A549 (cell line): ENCODE data around the gene CTCF. TPM values are rescaled to one million over a fixed set of nuclear protein-coding genes. Genes with fewer than 3 reads are reported as not detected.

ENCODE experiments used
- ATAC-seq, 2 experiments: fragments of 200-7000 bp in 1 of 2; fragments of >200 bp in 1 of 2; cut with Nextera tagmentation in 1 of 2; cut with Tn5 transposase in 1 of 2; 3 replicates each; pipeline versions ENCODE4 v1.8.0 to v1.9.1; 2018 to 2020; ENCODE audit warnings: mild to moderate bottlenecking in 1 of 2, moderate library complexity in 1 of 2
- CTCF ChIA-PET: fragments of 300-600 bp; sonication (Branson Sonifier 250); formaldehyde crosslinking; extraction: SDS; loops from one replicate; lab custom pipeline; 2021; ENCODE audit warnings: antibody characterized with exemption, inconsistent platforms; lab: Yijun Ruan, JAX
- POLR2A ChIA-PET: fragments of 350-600 bp; formaldehyde crosslinking; extraction: SDS; loops from one replicate; lab custom pipeline; 2021; ENCODE audit warnings: antibody characterized with exemption, inconsistent platforms; lab: Yijun Ruan, JAX
- DNase-seq, 2 experiments: peaks; one replicate each; pipeline versions ENCODE4 v3.0.0 to v3.0.0-alpha.2; 2011 to 2016; ENCODE audit warnings: low read depth in 1 of 2, low spot score in 1 of 2
- FAIRE-seq: peaks from 2 replicates; lab custom pipeline; 2011; peaks lifted over from hg19 to GRCh38; lab: Jason Lieb, UNC
- H3K27ac ChIP-seq, 2 experiments: fragments of >200 bp; sonication (Bioruptor Twin); formaldehyde crosslinking; 3 replicates each; pipeline ENCODE4 v1.5.1; 2016 to 2017
- H3K4me1 ChIP-seq: fragments of >200 bp; sonication (Bioruptor Twin); formaldehyde crosslinking; 3 replicates; pipeline ENCODE4 v1.6.1; 2016
- H3K4me2 ChIP-seq: fragments of >200 bp; sonication (Bioruptor Twin); formaldehyde crosslinking; 3 replicates; pipeline ENCODE4 v1.6.1; 2016
- H3K4me3 ChIP-seq: fragments of >200 bp; sonication (Bioruptor Twin); formaldehyde crosslinking; 3 replicates; pipeline ENCODE4 v1.5.1; 2016
- H3K9me3 ChIP-seq: fragments of >200 bp; sonication (Bioruptor Twin); formaldehyde crosslinking; 3 replicates; pipeline ENCODE4 v1.6.1; 2016
- CBX2 ChIP-seq: fragments of 200-600 bp; sonication (generic); IDR thresholded peaks from 2 replicates; pipeline ENCODE4 v1.6.1; 2016; ENCODE audit warnings: low read depth, mild to moderate bottlenecking, borderline replicate concordance
- CBX8 ChIP-seq: fragments of 200-600 bp; sonication (generic); IDR thresholded peaks from 2 replicates; pipeline ENCODE4 v1.6.1; 2016
- EHF ChIP-seq: fragments of 250-450 bp; sonication (Bioruptor Pico); IDR thresholded peaks from 2 replicates; pipeline ENCODE4 v1.5.0; 2020; ENCODE audit warnings: mild to moderate bottlenecking
- EHMT2 ChIP-seq: fragments of 200-600 bp; sonication (generic); IDR thresholded peaks from 2 replicates; pipeline ENCODE4 v1.6.1; 2016; ENCODE audit warnings: antibody characterized with exemption, low read depth, mild to moderate bottlenecking, moderate library complexity
- ESRRA ChIP-seq: fragments of 150-350 bp; IDR thresholded peaks from 2 replicates; pipeline ENCODE4 v1.6.1; 2014; ENCODE audit warnings: mild to moderate bottlenecking, low read length, borderline replicate concordance
- FOSL2 ChIP-seq, 2 experiments: fragments of 450-650 bp in 1 of 2; fragments of >200 bp in 1 of 2; sonication (Bioruptor Twin) in 1 of 2; formaldehyde crosslinking; IDR thresholded peaks; 2 replicates each; pipeline versions ENCODE4 v1.5.0 to v1.6.1; 2016 to 2020; ENCODE audit warnings: mild to moderate bottlenecking in 1 of 2, moderate library complexity in 1 of 2
- FOXS1 ChIP-seq: fragments of 250-450 bp; sonication (Bioruptor Pico); IDR thresholded peaks from 2 replicates; pipeline ENCODE4 v1.5.0; 2020; ENCODE audit warnings: mild to moderate bottlenecking, moderate library complexity
- NFE2L2 ChIP-seq: fragments of 150-350 bp; conservative IDR thresholded peaks from 2 replicates; pipeline ENCODE4 v1.6.1; 2014; ENCODE audit warnings: low read length
- NPAS2 ChIP-seq: fragments of 250-450 bp; sonication (Bioruptor Pico); IDR thresholded peaks from 2 replicates; pipeline ENCODE4 v1.8.0; 2022; ENCODE audit warnings: mild to moderate bottlenecking, moderate library complexity, borderline replicate concordance
- POLR2A ChIP-seq: IDR thresholded peaks from 2 replicates; pipeline ENCODE4 v1.6.1; 2012; ENCODE audit warnings: mild to moderate bottlenecking, low read length
- RAD21 ChIP-seq, 2 experiments: fragments of >200 bp in 1 of 2; sonication (Bioruptor Twin) in 1 of 2; formaldehyde crosslinking in 1 of 2; IDR thresholded peaks in 1 of 2; conservative IDR thresholded peaks in 1 of 2; 2 replicates in 1 of 2; 3 replicates in 1 of 2; pipeline ENCODE4 v1.6.1; 2012 to 2018; ENCODE audit warnings: inconsistent platforms in 1 of 2
- RFX5 ChIP-seq: fragments of 450-650 bp; IDR thresholded peaks from 2 replicates; pipeline ENCODE4 v1.7.1; 2014; ENCODE audit warnings: antibody characterized with exemption, mild to moderate bottlenecking, moderate library complexity
- ZNF302 ChIP-seq: fragments of 250-450 bp; sonication (Bioruptor Pico); IDR thresholded peaks from 2 replicates; pipeline ENCODE4 v1.9.0; 2021; ENCODE audit warnings: inconsistent platforms, mild to moderate bottlenecking, moderate library complexity
- WGBS: methylation state at CpG from one replicate; pipeline ENCODE4 v1.1.6; 2017; ENCODE audit errors: missing lambda C conversion rate; 5-methylcytosine and 5-hydroxymethylcytosine counted together
- polyA plus RNA-seq, 4 experiments: library from polyadenylated mRNA; depleted of rRNA in 3 of 4; stranded (reverse); fragments of >200 nt; fragmentation: RNase III in 1 of 4; extraction: RNeasy Plus Mini Kit Qiagen cat#74134 plus additional on column Dnase treatment in 1 of 4; gene quantifications; 2 replicates in 3 of 4; 3 replicates in 1 of 4; pipeline ENCODE4 v1.2.3, GENCODE V29; 2011 to 2017
- TF ChIP-seq, protein P1 (sequence below): fragments of >200 bp; sonication (Bioruptor Twin); formaldehyde crosslinking; IDR thresholded peaks from 3 replicates; pipeline ENCODE4 v1.6.1; 2016
- TF ChIP-seq, protein P2 (sequence below): fragments of 250-450 bp; sonication (Bioruptor Pico); IDR thresholded peaks from 2 replicates; pipeline ENCODE4 v1.5.0; 2021; ENCODE audit warnings: mild to moderate bottlenecking, moderate library complexity, borderline replicate concordance
- TF ChIP-seq, protein P3 (sequence below): IDR thresholded peaks from 2 replicates; pipeline ENCODE4 v1.6.1; 2012
- TF ChIP-seq, protein P4 (sequence below): fragments of 200-600 bp; sonication (generic); IDR thresholded peaks from 2 replicates; pipeline ENCODE4 v1.6.1; 2016; ENCODE audit warnings: antibody characterized with exemption, mild to moderate bottlenecking, moderate library complexity

Gene CTCF
- polyA plus RNA-seq, 2 of the 4 experiments (the other 2 are of a cell fraction), result 42.5 to 58.4 TPM

DNA sequence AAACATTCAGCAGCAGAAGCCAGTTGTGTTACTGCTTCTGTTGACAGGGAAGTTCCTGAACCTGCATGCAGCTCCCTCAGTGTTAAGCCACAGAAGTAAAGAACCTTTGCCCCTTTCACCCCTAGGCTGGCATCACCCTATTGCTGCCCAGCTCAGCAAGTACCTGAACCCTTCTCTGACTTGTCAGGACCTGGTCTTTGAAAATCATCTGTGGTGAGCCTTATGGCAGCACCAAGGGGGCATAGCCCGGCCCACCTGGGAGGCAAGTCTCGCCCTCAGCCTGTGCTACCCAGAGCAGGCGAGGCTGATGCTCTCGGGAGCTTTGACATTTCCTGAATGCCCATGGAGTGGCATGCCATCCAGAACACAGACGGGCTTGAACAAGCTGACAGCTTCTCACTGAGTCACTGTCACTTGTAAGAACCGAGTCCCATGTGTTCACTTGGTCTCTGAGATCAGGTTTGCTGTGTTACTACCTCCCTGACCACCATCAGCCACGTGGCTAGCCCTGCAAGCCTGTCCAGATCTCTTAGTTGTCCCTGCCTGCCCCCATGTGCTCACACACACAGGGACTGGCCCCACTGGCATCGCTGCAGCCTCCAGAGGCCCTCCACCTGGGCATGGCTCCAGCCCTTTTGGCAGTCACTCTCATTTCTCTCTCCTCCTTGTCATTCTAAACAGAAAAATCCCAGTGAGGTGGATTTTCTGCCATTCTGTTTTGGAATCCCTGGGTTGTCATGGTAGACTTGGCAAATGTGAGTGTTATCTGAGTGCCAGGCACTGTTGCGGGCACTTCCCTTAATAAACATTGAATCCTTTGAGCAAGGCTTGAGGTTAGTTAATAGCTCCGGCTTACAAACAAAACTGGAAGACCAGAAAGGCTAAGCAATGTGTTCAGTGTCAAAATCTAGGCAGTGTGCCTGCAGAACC, 79.7 kb downstream of the CTCF start:
- DNase-seq (no peak), FAIRE-seq (no peak), ATAC-seq (peak; percentile 20 to 22; a peak in 2 of 6 replicates)
- ChIA-PET POLR2A (interaction anchor here (0.5 kb wide), 1 partner anchor 87 kb away, joined by 3 read pairs; no protein-coding TSS in a partner anchor), CTCF (interaction anchor here (0.6 to 17.9 kb wide), 11 partner anchors 9 to 560 kb away, joined by 3 to 205 read pairs (median 4); partner anchors contain the start of gene CTCF)
- H3K4me3 ChIP-seq, result no peak overlapping the region
- WGBS, result 54% methylated on average over 10 of the region's 10 CpGs
- no peak overlapping the region for H3K4me2 ChIP-seq
- H3K9me3 ChIP-seq, result no peaks in the 10 kb centered on the region
- TF ChIP-seq FOSL2 (IDR thresholded peaks at IDR 0.05) (no peak), FOSL2 (CRISPR knock-in tag; IDR thresholded peaks at IDR 0.05) (no peak), NFE2L2 (no peak), POLR2A (no peak), FOXS1 (no peak), EHF (CRISPR knock-in tag) (no peak), RAD21 (conservative IDR thresholded peaks at IDR 0.05 in 1 of 2, IDR thresholded peaks at IDR 0.05 in 1 of 2) (no peak), RFX5 (no peak), CBX8 (no peak)
- TF ChIP-seq, protein P1, sequence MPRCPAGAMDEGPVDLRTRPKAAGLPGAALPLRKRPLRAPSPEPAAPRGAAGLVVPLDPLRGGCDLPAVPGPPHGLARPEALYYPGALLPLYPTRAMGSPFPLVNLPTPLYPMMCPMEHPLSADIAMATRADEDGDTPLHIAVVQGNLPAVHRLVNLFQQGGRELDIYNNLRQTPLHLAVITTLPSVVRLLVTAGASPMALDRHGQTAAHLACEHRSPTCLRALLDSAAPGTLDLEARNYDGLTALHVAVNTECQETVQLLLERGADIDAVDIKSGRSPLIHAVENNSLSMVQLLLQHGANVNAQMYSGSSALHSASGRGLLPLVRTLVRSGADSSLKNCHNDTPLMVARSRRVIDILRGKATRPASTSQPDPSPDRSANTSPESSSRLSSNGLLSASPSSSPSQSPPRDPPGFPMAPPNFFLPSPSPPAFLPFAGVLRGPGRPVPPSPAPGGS, result no peak
- TF ChIP-seq, protein P2, sequence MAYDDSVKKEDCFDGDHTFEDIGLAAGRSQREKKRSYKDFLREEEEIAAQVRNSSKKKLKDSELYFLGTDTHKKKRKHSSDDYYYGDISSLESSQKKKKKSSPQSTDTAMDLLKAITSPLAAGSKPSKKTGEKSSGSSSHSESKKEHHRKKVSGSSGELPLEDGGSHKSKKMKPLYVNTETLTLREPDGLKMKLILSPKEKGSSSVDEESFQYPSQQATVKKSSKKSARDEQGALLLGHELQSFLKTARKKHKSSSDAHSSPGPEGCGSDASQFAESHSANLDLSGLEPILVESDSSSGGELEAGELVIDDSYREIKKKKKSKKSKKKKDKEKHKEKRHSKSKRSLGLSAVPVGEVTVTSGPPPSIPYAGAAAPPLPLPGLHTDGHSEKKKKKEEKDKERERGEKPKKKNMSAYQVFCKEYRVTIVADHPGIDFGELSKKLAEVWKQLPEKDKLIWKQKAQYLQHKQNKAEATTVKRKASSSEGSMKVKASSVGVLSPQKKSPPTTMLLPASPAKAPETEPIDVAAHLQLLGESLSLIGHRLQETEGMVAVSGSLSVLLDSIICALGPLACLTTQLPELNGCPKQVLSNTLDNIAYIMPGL (CRISPR knock-in tag), result no peak
- TF ChIP-seq, protein P3, sequence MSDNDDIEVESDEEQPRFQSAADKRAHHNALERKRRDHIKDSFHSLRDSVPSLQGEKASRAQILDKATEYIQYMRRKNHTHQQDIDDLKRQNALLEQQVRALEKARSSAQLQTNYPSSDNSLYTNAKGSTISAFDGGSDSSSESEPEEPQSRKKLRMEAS, result no peak
- 0 out of 3 replicates have a peak, but pooled peaks cover 3% of the 10 kb centered on the region for H3K4me1 ChIP-seq
- H3K27ac ChIP-seq, result no peak overlapping the region

DNA sequence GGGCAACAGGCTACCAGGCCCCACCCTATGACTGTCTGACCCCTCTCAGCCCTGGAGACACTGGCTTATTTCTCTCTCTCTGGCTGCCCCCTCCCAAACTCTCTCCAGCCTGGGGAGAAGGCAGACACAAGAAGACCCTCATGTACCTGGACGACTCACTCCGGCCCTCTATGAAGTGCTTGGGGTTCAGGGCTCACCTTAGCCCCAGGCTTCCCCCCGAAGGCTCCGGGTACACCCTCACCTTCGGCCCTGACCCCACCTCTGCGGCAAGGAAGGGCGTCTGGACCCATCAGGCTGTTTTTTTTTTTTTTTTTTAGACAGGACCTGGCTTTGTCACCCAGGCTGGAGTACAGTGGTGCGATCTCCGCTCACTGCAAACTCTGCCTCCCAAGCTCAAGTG, 81.7 kb downstream of the CTCF start:
- no peak for ATAC-seq
- Histone ChIP-seq H3K9me3 (no peaks in the 10 kb centered on the region), H3K4me2 (no peak overlapping the region; the same call in 2 of the 3 replicates), H3K27ac (no peak overlapping the region), H3K4me3 (no peak overlapping the region), H3K4me1 (0 out of 3 replicates have a peak, but pooled peaks cover 3% of the 10 kb centered on the region)
- TF ChIP-seq ZNF302 (no peak), ESRRA (no peak), CBX8 (no peak), EHMT2 (no peak), NPAS2 (no peak), CBX2 (no peak)
- TF ChIP-seq, protein P4, sequence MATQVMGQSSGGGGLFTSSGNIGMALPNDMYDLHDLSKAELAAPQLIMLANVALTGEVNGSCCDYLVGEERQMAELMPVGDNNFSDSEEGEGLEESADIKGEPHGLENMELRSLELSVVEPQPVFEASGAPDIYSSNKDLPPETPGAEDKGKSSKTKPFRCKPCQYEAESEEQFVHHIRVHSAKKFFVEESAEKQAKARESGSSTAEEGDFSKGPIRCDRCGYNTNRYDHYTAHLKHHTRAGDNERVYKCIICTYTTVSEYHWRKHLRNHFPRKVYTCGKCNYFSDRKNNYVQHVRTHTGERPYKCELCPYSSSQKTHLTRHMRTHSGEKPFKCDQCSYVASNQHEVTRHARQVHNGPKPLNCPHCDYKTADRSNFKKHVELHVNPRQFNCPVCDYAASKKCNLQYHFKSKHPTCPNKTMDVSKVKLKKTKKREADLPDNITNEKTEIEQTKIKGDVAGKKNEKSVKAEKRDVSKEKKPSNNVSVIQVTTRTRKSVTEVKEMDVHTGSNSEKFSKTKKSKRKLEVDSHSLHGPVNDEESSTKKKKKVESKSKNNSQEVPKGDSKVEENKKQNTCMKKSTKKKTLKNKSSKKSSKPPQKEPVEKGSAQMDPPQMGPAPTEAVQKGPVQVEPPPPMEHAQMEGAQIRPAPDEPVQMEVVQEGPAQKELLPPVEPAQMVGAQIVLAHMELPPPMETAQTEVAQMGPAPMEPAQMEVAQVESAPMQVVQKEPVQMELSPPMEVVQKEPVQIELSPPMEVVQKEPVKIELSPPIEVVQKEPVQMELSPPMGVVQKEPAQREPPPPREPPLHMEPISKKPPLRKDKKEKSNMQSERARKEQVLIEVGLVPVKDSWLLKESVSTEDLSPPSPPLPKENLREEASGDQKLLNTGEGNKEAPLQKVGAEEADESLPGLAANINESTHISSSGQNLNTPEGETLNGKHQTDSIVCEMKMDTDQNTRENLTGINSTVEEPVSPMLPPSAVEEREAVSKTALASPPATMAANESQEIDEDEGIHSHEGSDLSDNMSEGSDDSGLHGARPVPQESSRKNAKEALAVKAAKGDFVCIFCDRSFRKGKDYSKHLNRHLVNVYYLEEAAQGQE, result no peak
- ChIA-PET CTCF (interaction anchor here (0.6 to 17.9 kb wide), 41 partner anchors 10 to 198 kb away, joined by 3 to 205 read pairs (median 5); partner anchors contain the start of genes ACD, CTCF and PARD6A), POLR2A (interaction anchor here (0.8 kb wide), 1 partner anchor 16 kb away, joined by 3 read pairs; the partner anchor contains the start of gene ACD)
- no peak for FAIRE-seq
- WGBS, result 90% methylated on average over 9 of the region's 9 CpGs
- DNase-seq, result no peak
